ENCODE results near the gene IER5. TPM values are rescaled to one million over a fixed set of nuclear protein-coding genes. Genes with fewer than 3 reads are reported as not detected.
A peak's percentile ranks its signal among the peaks of the same experiment; 100 is the strongest.

Gene IER5
- polyA plus RNA-seq, 1 of the 3 experiments (the other 2 are of a cell fraction): 52.9 TPM

GRCh38 chr1:181088079-181089016 is at the start of gene IER5 (continued):
- TF ChIP-seq NFIC (IDR thresholded peaks at IDR 0.05; ENCODE audit: borderline replicate concordance) (peak; percentile 5; the same call in 1 of the 2 replicates), IRF3 (IDR thresholded peaks at IDR 0.05; ENCODE audit: low read depth, low read length) (peak; percentile 49), CHD2 (IDR thresholded peaks at IDR 0.05; ENCODE audit: low read length, partially characterized antibody) (peak; percentile 59), RXRA (IDR thresholded peaks at IDR 0.05; ENCODE audit: borderline replicate concordance, low read depth) (no peak; the same call in 1 of the 2 replicates), GABPA (IDR thresholded peaks at IDR 0.05; ENCODE audit: low read depth) (no peak; the same call in 1 of the 2 replicates), GATA2 (CRISPR knock-in tag; IDR thresholded peaks at IDR 0.05) (no peak), MXI1 (IDR thresholded peaks at IDR 0.05; ENCODE audit: low read depth, low read length) (peak; percentile 54), EZH2phosphoT487 (IDR thresholded peaks at IDR 0.05; ENCODE audit: borderline replicate concordance, low read depth) (no peak), SMC3 (IDR thresholded peaks at IDR 0.05; ENCODE audit: low read depth, low read length) (no peak; the same call in 1 of the 2 replicates)
- TF ChIP-seq, protein P1, sequence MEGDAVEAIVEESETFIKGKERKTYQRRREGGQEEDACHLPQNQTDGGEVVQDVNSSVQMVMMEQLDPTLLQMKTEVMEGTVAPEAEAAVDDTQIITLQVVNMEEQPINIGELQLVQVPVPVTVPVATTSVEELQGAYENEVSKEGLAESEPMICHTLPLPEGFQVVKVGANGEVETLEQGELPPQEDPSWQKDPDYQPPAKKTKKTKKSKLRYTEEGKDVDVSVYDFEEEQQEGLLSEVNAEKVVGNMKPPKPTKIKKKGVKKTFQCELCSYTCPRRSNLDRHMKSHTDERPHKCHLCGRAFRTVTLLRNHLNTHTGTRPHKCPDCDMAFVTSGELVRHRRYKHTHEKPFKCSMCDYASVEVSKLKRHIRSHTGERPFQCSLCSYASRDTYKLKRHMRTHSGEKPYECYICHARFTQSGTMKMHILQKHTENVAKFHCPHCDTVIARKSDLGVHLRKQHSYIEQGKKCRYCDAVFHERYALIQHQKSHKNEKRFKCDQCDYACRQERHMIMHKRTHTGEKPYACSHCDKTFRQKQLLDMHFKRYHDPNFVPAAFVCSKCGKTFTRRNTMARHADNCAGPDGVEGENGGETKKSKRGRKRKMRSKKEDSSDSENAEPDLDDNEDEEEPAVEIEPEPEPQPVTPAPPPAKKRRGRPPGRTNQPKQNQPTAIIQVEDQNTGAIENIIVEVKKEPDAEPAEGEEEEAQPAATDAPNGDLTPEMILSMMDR (IDR thresholded peaks at IDR 0.05): no peak

GRCh38 chr1:181040284-181040865 is 48.1 kb upstream of the IER5 start:
- no peak for TF ChIP-seq NFIC (IDR thresholded peaks at IDR 0.05; ENCODE audit: borderline replicate concordance)
- TF ChIP-seq ZBTB33 (IDR thresholded peaks at IDR 0.05; ENCODE audit: borderline replicate concordance, low read depth): no peak
- TF ChIP-seq JUND (IDR thresholded peaks at IDR 0.05): no peak
- no peak for TF ChIP-seq USF2 (IDR thresholded peaks at IDR 0.05; ENCODE audit: borderline replicate concordance, low read depth, low read length)
- no peak for TF ChIP-seq ELF1 (IDR thresholded peaks at IDR 0.05)
- TF ChIP-seq, protein P2, sequence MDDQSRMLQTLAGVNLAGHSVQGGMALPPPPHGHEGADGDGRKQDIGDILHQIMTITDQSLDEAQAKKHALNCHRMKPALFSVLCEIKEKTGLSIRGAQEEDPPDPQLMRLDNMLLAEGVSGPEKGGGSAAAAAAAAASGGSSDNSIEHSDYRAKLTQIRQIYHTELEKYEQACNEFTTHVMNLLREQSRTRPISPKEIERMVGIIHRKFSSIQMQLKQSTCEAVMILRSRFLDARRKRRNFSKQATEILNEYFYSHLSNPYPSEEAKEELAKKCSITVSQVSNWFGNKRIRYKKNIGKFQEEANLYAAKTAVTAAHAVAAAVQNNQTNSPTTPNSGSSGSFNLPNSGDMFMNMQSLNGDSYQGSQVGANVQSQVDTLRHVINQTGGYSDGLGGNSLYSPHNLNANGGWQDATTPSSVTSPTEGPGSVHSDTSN (IDR thresholded peaks at IDR 0.05): no peak
- no peak for TF ChIP-seq MEF2A (IDR thresholded peaks at IDR 0.05; ENCODE audit: borderline replicate concordance, low read depth)
- no peak for DNase-seq
- ChIA-PET POLR2A (no interaction called here), CTCF (interaction anchor here (9.8 kb wide), 1 partner anchor 104 kb away, joined by 91 read pairs; no protein-coding TSS in a partner anchor)
- no peak overlapping the region for H3K9ac ChIP-seq
- no peak overlapping the region for H3K4me3 ChIP-seq (ENCODE audit: low read depth in 2 of 2, low read length in 1 of 2)
- H3K9me2 ChIP-seq: no peaks in the 10 kb centered on the region
- H2AFZ ChIP-seq (ENCODE audit: low read depth): no peak overlapping the region
- WGBS (ENCODE audit: low lambda C conversion rate): 88% methylated on average over 3 of the region's 3 CpGs
- no peaks in the 10 kb centered on the region for H3K27me3 ChIP-seq (ENCODE audit: insufficient read depth)
- no peaks in the 10 kb centered on the region for H3K79me2 ChIP-seq (ENCODE audit: insufficient read depth)
- no peak overlapping the region for H3K27ac ChIP-seq (ENCODE audit: low read depth in 2 of 2, low read length in 1 of 2)
- H3K4me2 ChIP-seq: no peak overlapping the region
- H3K36me3 ChIP-seq (replicated peaks in 1 of 2; ENCODE audit: control insufficient read depth in 1 of 2, insufficient read depth in 2 of 2, low read length in 1 of 2): no peaks in the 10 kb centered on the region
- H3F3A ChIP-seq (replicated peaks; ENCODE audit: insufficient read depth): no peaks in the 10 kb centered on the region
- no peaks in the 10 kb centered on the region for H3K9me3 ChIP-seq
- H3K4me1 ChIP-seq (ENCODE audit: control insufficient read depth in 1 of 2, insufficient read depth in 2 of 2, low read depth in 1 of 2, low read length in 1 of 2): no peaks in the 10 kb centered on the region; a peak in 1 of 4 replicates
- H4K20me1 ChIP-seq (ENCODE audit: insufficient read depth): no peaks in the 10 kb centered on the region
